ENCODE results near the gene EXOC2.

Gene EXOC2

DNA sequence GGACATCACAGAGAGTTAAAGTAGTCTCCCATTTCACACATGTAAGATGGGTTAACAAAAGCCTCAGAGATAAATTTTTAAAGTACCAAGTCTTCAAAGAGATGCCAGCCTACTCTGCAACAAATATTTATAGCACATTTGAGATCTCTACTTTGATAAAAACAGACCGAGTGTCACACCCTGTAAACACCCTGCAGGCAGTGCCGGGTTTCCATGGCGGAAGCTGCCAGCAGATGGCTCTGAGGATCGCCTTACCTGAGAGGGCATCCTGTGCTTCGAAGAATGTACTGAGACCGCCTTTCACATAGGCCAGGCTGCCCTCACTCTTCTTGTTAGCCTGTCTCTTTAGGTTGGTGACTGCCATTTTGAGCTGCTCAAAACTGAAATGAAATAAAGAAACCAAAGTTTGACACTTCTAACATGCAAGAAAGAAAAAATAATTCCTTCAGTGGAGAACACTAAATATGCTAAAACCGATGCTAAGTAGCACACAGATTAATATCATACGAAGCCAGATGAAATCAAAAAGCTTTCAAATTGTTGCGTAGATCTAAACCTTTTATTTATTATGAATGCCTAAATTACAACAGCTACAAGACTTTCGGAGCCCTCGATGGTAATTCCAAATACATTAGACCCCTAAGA, 75.4 kb downstream of the EXOC2 start:
- H4K91ac ChIP-seq (ENCODE audit: low read length), result no peak overlapping the region
- no peak overlapping the region for H2BK5ac ChIP-seq (ENCODE audit: low read depth, low read length, poor library complexity, severe bottlenecking)
- 95% methylated on average over 8 of the region's 11 CpGs for WGBS
- H3K27ac ChIP-seq (ENCODE audit: low read length, poor library complexity, severe bottlenecking), result no peak overlapping the region
- no peak overlapping the region for H3K4me2 ChIP-seq (ENCODE audit: low read length, poor library complexity, severe bottlenecking)
- no peaks in the 10 kb centered on the region for H3K27me3 ChIP-seq (ENCODE audit: control insufficient read depth in 1 of 2, insufficient read depth in 1 of 2, low read length in 2 of 2)
- H4K8ac ChIP-seq (ENCODE audit: low read length), result no peak overlapping the region
- H3K9ac ChIP-seq (ENCODE audit: low read length), result no peak overlapping the region
- H2AFZ ChIP-seq (ENCODE audit: low read depth, low read length), result no peak overlapping the region
- no peak overlapping the region for H3K4ac ChIP-seq (ENCODE audit: low read depth in 1 of 2, low read length in 2 of 2)
- no peak overlapping the region for H3K14ac ChIP-seq (ENCODE audit: low read length in 2 of 2)
- DNase-seq, result no peak
- H3K79me1 ChIP-seq (replicated peaks; ENCODE audit: low read length, poor library complexity, severe bottlenecking), result peaks cover 28% of the 10 kb centered on the region
- no peaks in the 10 kb centered on the region for H3K9me3 ChIP-seq (ENCODE audit: control insufficient read depth, low read length)
- H3K4me3 ChIP-seq (ENCODE audit: insufficient read depth in 1 of 2, low read depth in 1 of 2, low read length in 2 of 2), result no peak overlapping the region
- peaks cover 24 to 25% of the 10 kb centered on the region in 2 experiments for H3K36me3 ChIP-seq (ENCODE audit: control insufficient read depth in 1 of 2, insufficient read depth in 2 of 2, low read depth in 1 of 2, low read length in 2 of 2)
- H2BK120ac ChIP-seq (ENCODE audit: low read depth, low read length), result no peak overlapping the region
- H3K4me1 ChIP-seq (ENCODE audit: control insufficient read depth, insufficient read depth, low read depth, low read length), result no peaks in the 10 kb centered on the region
- no peak overlapping the region for H2AK5ac ChIP-seq (ENCODE audit: low read length, severe bottlenecking)
- no peak overlapping the region for H3K18ac ChIP-seq (ENCODE audit: low read depth in 1 of 2, low read length in 2 of 2)
- H3K23ac ChIP-seq (ENCODE audit: low read length in 2 of 2), result no peak overlapping the region
- no peak overlapping the region for H2BK12ac ChIP-seq (ENCODE audit: low read length in 2 of 2)
- H2BK15ac ChIP-seq (ENCODE audit: low read depth, poor library complexity, severe bottlenecking), result no peak overlapping the region

GRCh38 chr6:613981-614380, 79.0 kb downstream of the EXOC2 start:
- no peak overlapping the region for H2AK5ac ChIP-seq (ENCODE audit: low read length, severe bottlenecking)
- H3K4me3 ChIP-seq (ENCODE audit: insufficient read depth in 1 of 2, low read depth in 1 of 2, low read length in 2 of 2), result no peak overlapping the region
- no peak overlapping the region for H3K4ac ChIP-seq (ENCODE audit: low read depth in 1 of 2, low read length in 2 of 2)
- no peaks in the 10 kb centered on the region for H3K27me3 ChIP-seq (ENCODE audit: control insufficient read depth in 1 of 2, insufficient read depth in 1 of 2, low read length in 2 of 2)
- H4K91ac ChIP-seq (ENCODE audit: low read length), result no peak overlapping the region
- no peak overlapping the region for H3K23ac ChIP-seq (ENCODE audit: low read length in 2 of 2)
- no peak overlapping the region for H4K8ac ChIP-seq (ENCODE audit: low read length)
- DNase-seq, result no peak
- H2AFZ ChIP-seq (ENCODE audit: low read depth, low read length), result no peak overlapping the region
- no peak overlapping the region for H2BK5ac ChIP-seq (ENCODE audit: low read depth, low read length, poor library complexity, severe bottlenecking)
- no peak overlapping the region for H3K4me2 ChIP-seq (ENCODE audit: low read length, poor library complexity, severe bottlenecking)
- WGBS, result 97% methylated on average over 7 of the region's 7 CpGs
- H3K4me1 ChIP-seq (ENCODE audit: control insufficient read depth, insufficient read depth, low read depth, low read length), result no peaks in the 10 kb centered on the region
- no peak overlapping the region for H2BK120ac ChIP-seq (ENCODE audit: low read depth, low read length)
- H2BK15ac ChIP-seq (ENCODE audit: low read depth, poor library complexity, severe bottlenecking), result no peak overlapping the region
- peaks cover 9% of the 10 kb centered on the region for H3K79me1 ChIP-seq (replicated peaks; ENCODE audit: low read length, poor library complexity, severe bottlenecking)
- H3K14ac ChIP-seq (ENCODE audit: low read length in 2 of 2), result no peak overlapping the region
- no peak overlapping the region for H3K18ac ChIP-seq (ENCODE audit: low read depth in 1 of 2, low read length in 2 of 2)
- no peaks in the 10 kb centered on the region for H3K9me3 ChIP-seq (ENCODE audit: control insufficient read depth, low read length)
- no peak overlapping the region for H3K27ac ChIP-seq (ENCODE audit: low read length, poor library complexity, severe bottlenecking)
- peaks cover 6 to 33% of the 10 kb centered on the region in 2 experiments for H3K36me3 ChIP-seq (ENCODE audit: control insufficient read depth in 1 of 2, insufficient read depth in 2 of 2, low read depth in 1 of 2, low read length in 2 of 2)
- H3K9ac ChIP-seq (ENCODE audit: low read length), result no peak overlapping the region
- H2BK12ac ChIP-seq (ENCODE audit: low read length in 2 of 2), result no peak overlapping the region

GRCh38 chr6:611928-612327, 81.0 kb downstream of the EXOC2 start:
- no peak overlapping the region for H3K4ac ChIP-seq (ENCODE audit: low read depth in 1 of 2, low read length in 2 of 2)
- no peak overlapping the region for H2BK12ac ChIP-seq (ENCODE audit: low read length in 2 of 2)
- no peak for DNase-seq
- H3K18ac ChIP-seq (ENCODE audit: low read depth in 1 of 2, low read length in 2 of 2), result no peak overlapping the region
- H4K8ac ChIP-seq (ENCODE audit: low read length), result no peak overlapping the region
- H3K4me1 ChIP-seq (ENCODE audit: control insufficient read depth, insufficient read depth, low read depth, low read length), result no peaks in the 10 kb centered on the region
- no peak overlapping the region for H3K9ac ChIP-seq (ENCODE audit: low read length)
- H2BK15ac ChIP-seq (ENCODE audit: low read depth, poor library complexity, severe bottlenecking), result no peak overlapping the region
- no peak overlapping the region for H3K27ac ChIP-seq (ENCODE audit: low read length, poor library complexity, severe bottlenecking)
- H3K23ac ChIP-seq (ENCODE audit: low read length in 2 of 2), result no peak overlapping the region
- no peak overlapping the region for H4K91ac ChIP-seq (ENCODE audit: low read length)
- H3K27me3 ChIP-seq (ENCODE audit: control insufficient read depth in 1 of 2, insufficient read depth in 1 of 2, low read length in 2 of 2), result no peaks in the 10 kb centered on the region
- H2BK5ac ChIP-seq (ENCODE audit: low read depth, low read length, poor library complexity, severe bottlenecking), result no peak overlapping the region
- peaks cover 8% of the 10 kb centered on the region for H3K79me1 ChIP-seq (replicated peaks; ENCODE audit: low read length, poor library complexity, severe bottlenecking)
- H3K36me3 ChIP-seq (ENCODE audit: control insufficient read depth in 1 of 2, insufficient read depth in 2 of 2, low read depth in 1 of 2, low read length in 2 of 2), result peaks cover 4 to 26% of the 10 kb centered on the region in 2 experiments
- H3K9me3 ChIP-seq (ENCODE audit: control insufficient read depth, low read length), result no peaks in the 10 kb centered on the region
- H3K4me3 ChIP-seq (ENCODE audit: insufficient read depth in 1 of 2, low read depth in 1 of 2, low read length in 2 of 2), result no peak overlapping the region
- H2BK120ac ChIP-seq (ENCODE audit: low read depth, low read length), result no peak overlapping the region
- 67% methylated on average over 4 of the region's 4 CpGs for WGBS
- no peak overlapping the region for H3K14ac ChIP-seq (ENCODE audit: low read length in 2 of 2)
- no peak overlapping the region for H2AK5ac ChIP-seq (ENCODE audit: low read length, severe bottlenecking)
- no peak overlapping the region for H2AFZ ChIP-seq (ENCODE audit: low read depth, low read length)
- no peak overlapping the region for H3K4me2 ChIP-seq (ENCODE audit: low read length, poor library complexity, severe bottlenecking)

- WGBS, result 96% methylated on average over 2 of the region's 2 CpGs
- H4K8ac ChIP-seq (ENCODE audit: low read length), result no peak overlapping the region
These were observed 82.1 kb downstream of the EXOC2 start for GRCh38 chr6:610882-611281.

More at GRCh38 chr6:610882-611281, 82.1 kb downstream of the EXOC2 start:
- H4K91ac ChIP-seq (ENCODE audit: low read length), result no peak overlapping the region
- no peak overlapping the region for H3K4ac ChIP-seq (ENCODE audit: low read depth in 1 of 2, low read length in 2 of 2)
- H2BK15ac ChIP-seq (ENCODE audit: low read depth, poor library complexity, severe bottlenecking), result no peak overlapping the region
- H2BK5ac ChIP-seq (ENCODE audit: low read depth, low read length, poor library complexity, severe bottlenecking), result no peak overlapping the region
- H3K18ac ChIP-seq (ENCODE audit: low read depth in 1 of 2, low read length in 2 of 2), result no peak overlapping the region
- no peak overlapping the region for H3K23ac ChIP-seq (ENCODE audit: low read length in 2 of 2)
- H3K4me3 ChIP-seq (ENCODE audit: insufficient read depth in 1 of 2, low read depth in 1 of 2, low read length in 2 of 2), result no peak overlapping the region
- no peak overlapping the region for H3K9ac ChIP-seq (ENCODE audit: low read length)
- no peak overlapping the region for H3K4me2 ChIP-seq (ENCODE audit: low read length, poor library complexity, severe bottlenecking)
- H3K9me3 ChIP-seq (ENCODE audit: control insufficient read depth, low read length), result no peaks in the 10 kb centered on the region
- H3K27ac ChIP-seq (ENCODE audit: low read length, poor library complexity, severe bottlenecking), result no peak overlapping the region
- no peak overlapping the region for H2BK120ac ChIP-seq (ENCODE audit: low read depth, low read length)
- H3K79me1 ChIP-seq (replicated peaks; ENCODE audit: low read length, poor library complexity, severe bottlenecking), result peaks cover 12% of the 10 kb centered on the region
- no peaks in the 10 kb centered on the region for H3K4me1 ChIP-seq (ENCODE audit: control insufficient read depth, insufficient read depth, low read depth, low read length)
- peaks cover 8 to 30% of the 10 kb centered on the region in 2 experiments for H3K36me3 ChIP-seq (ENCODE audit: control insufficient read depth in 1 of 2, insufficient read depth in 2 of 2, low read depth in 1 of 2, low read length in 2 of 2)
- no peak overlapping the region for H2AK5ac ChIP-seq (ENCODE audit: low read length, severe bottlenecking)
- H3K27me3 ChIP-seq (ENCODE audit: control insufficient read depth in 1 of 2, insufficient read depth in 1 of 2, low read length in 2 of 2), result no peaks in the 10 kb centered on the region
- H3K14ac ChIP-seq (ENCODE audit: low read length in 2 of 2), result no peak overlapping the region
- DNase-seq, result no peak
- H2AFZ ChIP-seq (ENCODE audit: low read depth, low read length), result no peak overlapping the region
- no peak overlapping the region for H2BK12ac ChIP-seq (ENCODE audit: low read length in 2 of 2)

Measured in mesenchymal stem cell (in vitro differentiated cells and primary cell).